Activated naive CD4-positive, alpha-beta T cell treated with anti-CD3 and anti-CD28 coated beads, Interleukin-2, amount 10 ng/mL, durations not matched to agents 5 hours and 36 hours (primary cell): ENCODE results near the gene ARAF. TPM values are rescaled to one million over a fixed set of nuclear protein-coding genes. Genes with fewer than 3 reads are reported as not detected.

ENCODE experiments used
- microRNA-seq: library from miRNA; unstranded; fragments of <30 nt; microRNA quantifications from one replicate; pipeline ENCODE4 v1.2.0, GENCODE V29; 2022; ENCODE audit warnings: borderline microRNAs expressed, borderline replicate concordance
- total RNA-seq, 2 experiments: library from RNA; stranded (reverse); gene quantifications; one replicate each; pipeline ENCODE4 v1.2.3, GENCODE V29; 2021

The ARAF gene
- 10 to 100 TPM; 71.6 to 84.7 TPM for total RNA-seq

GRCh38 chrX:47560934-47561658, at the start of gene ARAF:
ARAF (plus strand) TSS chrX:47561205; CDS start chrX:47562968, 1,763 bp downstream.

DNA sequence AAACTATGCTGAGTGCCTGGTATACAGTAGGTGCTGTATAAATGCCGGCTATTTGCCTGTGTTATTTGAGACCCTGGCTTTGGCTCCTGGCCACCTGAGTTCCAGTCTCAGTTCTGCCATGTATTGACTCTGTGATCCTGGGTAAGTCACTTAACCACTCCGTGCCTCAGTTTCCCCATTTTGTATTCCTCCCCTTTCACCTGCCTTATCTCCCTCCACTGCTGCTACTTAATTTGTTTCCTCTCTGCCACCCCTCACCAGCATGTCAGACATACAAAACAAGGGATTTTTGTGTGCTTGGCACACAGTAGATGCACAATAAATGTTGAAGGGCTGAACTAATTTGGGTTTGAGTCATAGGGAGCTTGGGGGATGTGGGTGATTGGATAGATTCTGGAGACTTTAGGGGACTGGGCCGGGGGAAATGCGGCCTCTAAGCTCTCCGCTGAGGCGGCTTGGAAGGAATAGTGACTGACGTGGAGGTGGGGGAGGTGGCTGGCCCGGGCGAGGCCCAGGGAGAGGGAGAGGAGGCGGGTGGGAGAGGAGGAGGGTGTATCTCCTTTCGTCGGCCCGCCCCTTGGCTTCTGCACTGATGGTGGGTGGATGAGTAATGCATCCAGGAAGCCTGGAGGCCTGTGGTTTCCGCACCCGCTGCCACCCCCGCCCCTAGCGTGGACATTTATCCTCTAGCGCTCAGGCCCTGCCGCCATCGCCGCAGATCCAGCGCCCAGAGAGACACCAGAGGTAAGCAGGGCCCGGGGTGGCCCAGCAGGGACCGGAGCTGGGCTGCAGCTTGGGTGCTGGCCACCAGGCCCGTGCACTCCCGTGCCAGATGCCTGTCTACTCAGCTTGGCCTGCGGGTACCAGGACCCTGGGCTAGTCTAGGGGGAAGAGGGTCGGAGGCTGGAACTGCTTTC, 21.0 kb downstream of the ARAF start, which contains the start of gene TIMP1:
Gene TIMP1, plus strand, starts transcription at position 706 of the 917 bp plus-strand sequence. CDS start 980 bp downstream, outside the sequence.

GRCh38 chrX:47619486-47620302, 58.7 kb downstream of the ARAF start, which contains the start of gene SYN1:
SYN1 (minus strand) TSS chrX:47619857; CDS start chrX:47619728, 129 bp downstream.

Small RNAs within 50 kb of the gene (microRNA-seq; reads per million reads assigned to microRNA genes)
- gene MIR4769 = 0.83 reads per million

Other genes with a start within 250 kb of the ARAF start
- gene ZNF157, start 190.6 kb upstream of the ARAF start, total RNA-seq = under 1 TPM; 0.28 to 0.48 TPM
- 10 to 100 TPM; 13.4 to 14.4 TPM for gene ZNF41, start 78.0 kb upstream of the ARAF start, total RNA-seq
- gene TIMP1, start 21.2 kb downstream of the ARAF start, total RNA-seq = 100 to 1,000 TPM; 127 to 129 TPM
- gene SYN1, start 58.7 kb downstream of the ARAF start, total RNA-seq = under 1 TPM; 0.72 to 0.88 TPM
- gene CFP, start 68.7 kb downstream of the ARAF start, total RNA-seq = 10 to 100 TPM; 42.3 to 47.5 TPM
- gene ELK1, start 89.4 kb downstream of the ARAF start, total RNA-seq = 10 to 100 TPM; 59.8 to 63.6 TPM
- 100 to 1,000 TPM; 206 to 222 TPM for gene UXT, start 98.0 kb downstream of the ARAF start, total RNA-seq